K562 (cell line): ENCODE data around the gene GPR32. TPM values are rescaled to one million over a fixed set of nuclear protein-coding genes. Genes with fewer than 3 reads are reported as not detected.

Experiments
- BRF1 ChIP-seq: IDR thresholded peaks from 3 replicates; pipeline ENCODE4 v1.6.1; 2011; ENCODE audit warnings: borderline replicate concordance, mild to moderate bottlenecking; ENCODE audit not compliant: insufficient read length; ENCODE audit errors: extremely low read depth
- GABPB2 ChIP-seq: fragments of 250-450 bp; sonication (Bioruptor Pico); conservative IDR thresholded peaks from 2 replicates; pipeline ENCODE4 v1.5.1; 2021; ENCODE audit warnings: mild to moderate bottlenecking
- MAFK ChIP-seq: IDR thresholded peaks from 2 replicates; pipeline ENCODE4 v1.6.1; 2011; ENCODE audit warnings: low read length, improper control_type of control experiment
- MEF2D ChIP-seq: conservative IDR thresholded peaks from 2 replicates; pipeline ENCODE4 v1.6.1; 2016; ENCODE audit warnings: low read depth, missing genetic modification characterization, missing compliant biosample characterization
- PML ChIP-seq: IDR thresholded peaks from 2 replicates; pipeline ENCODE4 v1.6.1; 2012; ENCODE audit warnings: low read length, inconsistent platforms
- POLR2AphosphoS2 ChIP-seq: IDR thresholded peaks from 2 replicates; pipeline ENCODE4 v1.6.1; 2012; ENCODE audit warnings: low read length, improper control_type of control experiment
- POLR3G ChIP-seq: IDR thresholded peaks from 2 replicates; pipeline ENCODE4 v1.6.1; 2011; ENCODE audit not compliant: insufficient read length, insufficient replicate concordance; ENCODE audit errors: extremely low read depth
- PTRF ChIP-seq: fragments of 450-650 bp; IDR thresholded peaks from 2 replicates; pipeline ENCODE4 v1.6.1; 2016; ENCODE audit warnings: mild to moderate bottlenecking, missing genetic modification characterization, missing compliant biosample characterization
- SIN3B ChIP-seq: fragments of 450-650 bp; IDR thresholded peaks from 2 replicates; pipeline ENCODE4 v1.6.1; 2017; ENCODE audit warnings: low read depth, mild to moderate bottlenecking, moderate library complexity
- SMAD3 ChIP-seq: fragments of 450-650 bp; formaldehyde crosslinking; conservative IDR thresholded peaks from 2 replicates; pipeline ENCODE4 v1.4.0; 2020; ENCODE audit warnings: mild to moderate bottlenecking
- SMAD4 ChIP-seq: fragments of 250-450 bp; sonication (Bioruptor Pico); conservative IDR thresholded peaks from 2 replicates; pipeline ENCODE4 v1.8.0; 2021; ENCODE audit warnings: inconsistent platforms, mild to moderate bottlenecking, moderate library complexity
- SREBF1 ChIP-seq: fragments of 150-350 bp; IDR thresholded peaks from 2 replicates; pipeline ENCODE4 v1.6.1; 2014; ENCODE audit warnings: antibody characterized with exemption, low read depth, low read length, borderline replicate concordance
- SREBF2 ChIP-seq: sonication (generic); formaldehyde crosslinking; IDR thresholded peaks from 2 replicates; pipeline ENCODE4 v1.4.0; 2020; ENCODE audit warnings: mild to moderate bottlenecking, missing genetic modification reagents
- U2AF1 ChIP-seq: fragments of 200-400 bp; formaldehyde crosslinking; optimal IDR thresholded peaks from 2 replicates; pipeline ENCODE3; 2017; ENCODE audit warnings: mild to moderate bottlenecking, low read depth, low read length, moderate library complexity
- ZNF133 ChIP-seq: fragments of 250-450 bp; sonication (Bioruptor Pico); IDR thresholded peaks from 2 replicates; pipeline ENCODE4 v1.4.0; 2020; ENCODE audit warnings: mild to moderate bottlenecking
- ZNF146 ChIP-seq: IDR thresholded peaks from one replicate; pipeline ENCODE4 v1.6.1; 2018; ENCODE audit warnings: missing compliant biosample characterization; ENCODE audit not compliant: unreplicated experiment
- ZNF384 ChIP-seq: IDR thresholded peaks from 2 replicates; pipeline ENCODE4 v1.6.1; 2012; ENCODE audit warnings: low read depth, low read length, improper control_type of control experiment
- polyA plus RNA-seq, 8 experiments: library from polyadenylated mRNA; depleted of rRNA in 4 of 8; stranded (reverse) in 5 of 8; unstranded in 3 of 8; fragments of >200 nt; fragmentation: Nextera tagmentation in 2 of 8; fragmentation: Illumina TruSeq in 1 of 8; extraction: Ambion mirVana in 2 of 8; extraction: Trizol in 1 of 8; gene quantifications; 2 replicates each; pipeline versions ENCODE4 v1.2.1 to v1.2.3, GENCODE V29; 2011 to 2014; ENCODE audit warnings: inconsistent platforms in 1 of 8, missing spikeins in 1 of 8
- total RNA-seq, 7 experiments: library from RNA; depleted of rRNA in 6 of 7; stranded (reverse); fragments of >200 nt in 6 of 7; fragmentation: Illumina TruSeq in 2 of 7; extraction: Trizol in 2 of 7; gene quantifications; 2 replicates each; pipeline versions ENCODE4 v1.2.1 to v1.2.3, GENCODE V29; 2011 to 2021; ENCODE audit warnings: low replicate concordance in 1 of 7
- TF ChIP-seq, protein P1 (sequence below): sonication (generic); formaldehyde crosslinking; IDR thresholded peaks from 2 replicates; pipeline ENCODE4 v1.9.0; 2022; ENCODE audit warnings: mild to moderate bottlenecking, missing genetic modification reagents
- TF ChIP-seq, protein P2 (sequence below), 2 experiments: fragments of 450-650 bp; IDR thresholded peaks; 2 replicates each; pipeline ENCODE4 v1.6.1; 2016
- TF ChIP-seq, protein P3 (sequence below): sonication (generic); formaldehyde crosslinking; IDR thresholded peaks from 2 replicates; pipeline ENCODE4 v1.8.1; 2023; ENCODE audit warnings: mild to moderate bottlenecking, missing genetic modification reagents
- TF ChIP-seq, protein P4 (sequence below): fragments of 250-450 bp; sonication (Bioruptor Pico); IDR thresholded peaks from 2 replicates; pipeline ENCODE4 v1.4.0; 2020

GPR32 gene
- total and polyA plus RNA-seq, 9 of the 15 experiments (the other 6 are each of a cell fraction or from before 2014, with no cell fraction given): not detected

DNA sequence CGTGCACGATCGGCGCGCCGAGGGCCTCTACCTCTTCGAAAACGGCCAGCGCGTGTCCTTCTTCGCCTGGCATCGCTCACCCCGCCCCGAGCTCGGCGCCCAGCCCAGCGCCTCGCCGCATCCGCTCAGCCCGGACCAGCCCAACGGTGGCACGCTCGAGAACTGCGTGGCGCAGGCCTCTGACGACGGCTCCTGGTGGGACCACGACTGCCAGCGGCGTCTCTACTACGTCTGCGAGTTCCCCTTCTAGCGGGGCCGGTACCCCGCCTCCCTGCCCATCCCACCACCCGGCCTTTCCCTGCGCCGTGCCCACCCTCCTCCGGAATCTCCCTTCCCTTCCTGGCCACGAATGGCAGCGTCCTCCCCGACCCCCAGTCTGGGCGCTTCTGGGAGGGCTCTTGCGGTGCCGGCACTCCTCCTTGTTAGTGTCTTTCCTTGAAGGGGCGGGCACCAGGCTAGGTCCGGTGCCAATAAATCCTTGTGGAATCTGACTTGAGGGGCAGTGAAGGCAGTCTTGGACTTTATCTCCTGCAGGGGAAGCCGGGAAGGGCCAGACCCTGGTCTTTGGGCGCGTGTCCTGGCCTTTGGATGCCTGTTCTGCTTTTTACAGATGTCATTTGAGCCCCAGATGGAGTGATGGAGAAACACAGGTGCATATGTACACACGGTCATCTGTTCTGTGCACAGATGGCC is 44.9 kb upstream of the GPR32 start (continued):
- TF ChIP-seq, protein P1, sequence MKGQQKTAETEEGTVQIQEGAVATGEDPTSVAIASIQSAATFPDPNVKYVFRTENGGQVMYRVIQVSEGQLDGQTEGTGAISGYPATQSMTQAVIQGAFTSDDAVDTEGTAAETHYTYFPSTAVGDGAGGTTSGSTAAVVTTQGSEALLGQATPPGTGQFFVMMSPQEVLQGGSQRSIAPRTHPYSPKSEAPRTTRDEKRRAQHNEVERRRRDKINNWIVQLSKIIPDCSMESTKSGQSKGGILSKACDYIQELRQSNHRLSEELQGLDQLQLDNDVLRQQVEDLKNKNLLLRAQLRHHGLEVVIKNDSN (CRISPR knock-in tag): no peak
- TF ChIP-seq SMAD3 (CRISPR knock-in tag) (no peak), U2AF1 (no peak), MEF2D (no peak), PTRF (tag) (no peak), ZNF133 (CRISPR knock-in tag) (no peak), SMAD4 (CRISPR knock-in tag) (peak; percentile 63), ZNF384 (no peak), MAFK (no peak), POLR2AphosphoS2 (no peak), SREBF1 (no peak), GABPB2 (CRISPR knock-in tag) (no peak), PML (no peak), BRF1 (no peak), POLR3G (no peak), SREBF2 (CRISPR knock-in tag) (no peak), ZNF146 (no peak), SIN3B (peak; percentile 67; the same call in 1 of the 2 replicates)
- TF ChIP-seq, protein P2, sequence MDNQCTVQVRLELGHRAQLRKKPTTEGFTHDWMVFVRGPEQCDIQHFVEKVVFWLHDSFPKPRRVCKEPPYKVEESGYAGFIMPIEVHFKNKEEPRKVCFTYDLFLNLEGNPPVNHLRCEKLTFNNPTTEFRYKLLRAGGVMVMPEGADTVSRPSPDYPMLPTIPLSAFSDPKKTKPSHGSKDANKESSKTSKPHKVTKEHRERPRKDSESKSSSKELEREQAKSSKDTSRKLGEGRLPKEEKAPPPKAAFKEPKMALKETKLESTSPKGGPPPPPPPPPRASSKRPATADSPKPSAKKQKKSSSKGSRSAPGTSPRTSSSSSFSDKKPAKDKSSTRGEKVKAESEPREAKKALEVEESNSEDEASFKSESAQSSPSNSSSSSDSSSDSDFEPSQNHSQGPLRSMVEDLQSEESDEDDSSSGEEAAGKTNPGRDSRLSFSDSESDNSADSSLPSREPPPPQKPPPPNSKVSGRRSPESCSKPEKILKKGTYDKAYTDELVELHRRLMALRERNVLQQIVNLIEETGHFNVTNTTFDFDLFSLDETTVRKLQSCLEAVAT (IDR thresholded peaks at IDR 0.05): peak; percentile 36 to 37; a peak in 1 of 4 replicates
- TF ChIP-seq, protein P3, sequence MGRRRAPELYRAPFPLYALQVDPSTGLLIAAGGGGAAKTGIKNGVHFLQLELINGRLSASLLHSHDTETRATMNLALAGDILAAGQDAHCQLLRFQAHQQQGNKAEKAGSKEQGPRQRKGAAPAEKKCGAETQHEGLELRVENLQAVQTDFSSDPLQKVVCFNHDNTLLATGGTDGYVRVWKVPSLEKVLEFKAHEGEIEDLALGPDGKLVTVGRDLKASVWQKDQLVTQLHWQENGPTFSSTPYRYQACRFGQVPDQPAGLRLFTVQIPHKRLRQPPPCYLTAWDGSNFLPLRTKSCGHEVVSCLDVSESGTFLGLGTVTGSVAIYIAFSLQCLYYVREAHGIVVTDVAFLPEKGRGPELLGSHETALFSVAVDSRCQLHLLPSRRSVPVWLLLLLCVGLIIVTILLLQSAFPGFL (CRISPR knock-in tag): no peak
- TF ChIP-seq, protein P4, sequence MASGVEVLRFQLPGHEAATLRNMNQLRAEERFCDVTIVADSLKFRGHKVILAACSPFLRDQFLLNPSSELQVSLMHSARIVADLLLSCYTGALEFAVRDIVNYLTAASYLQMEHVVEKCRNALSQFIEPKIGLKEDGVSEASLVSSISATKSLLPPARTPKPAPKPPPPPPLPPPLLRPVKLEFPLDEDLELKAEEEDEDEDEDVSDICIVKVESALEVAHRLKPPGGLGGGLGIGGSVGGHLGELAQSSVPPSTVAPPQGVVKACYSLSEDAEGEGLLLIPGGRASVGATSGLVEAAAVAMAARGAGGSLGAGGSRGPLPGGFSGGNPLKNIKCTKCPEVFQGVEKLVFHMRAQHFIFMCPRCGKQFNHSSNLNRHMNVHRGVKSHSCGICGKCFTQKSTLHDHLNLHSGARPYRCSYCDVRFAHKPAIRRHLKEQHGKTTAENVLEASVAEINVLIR (CRISPR knock-in tag): no peak
